OCI-LY7 (cell line): Measurements from ENCODE around the gene LRBA.

Experiments
- CTCF ChIP-seq: fragments of 200-600 bp; sonication (generic); conservative IDR thresholded peaks from 2 replicates; pipeline ENCODE4 v1.5.1; 2014; ENCODE audit warnings: mild to moderate bottlenecking, antibody characterized with exemption, low read length, moderate library complexity, mixed read lengths
- EZH2phosphoT487 ChIP-seq: fragments of 200-600 bp; sonication (generic); IDR thresholded peaks from 2 replicates; pipeline ENCODE4 v1.6.1; 2018; ENCODE audit warnings: low read depth, borderline replicate concordance, mild to moderate bottlenecking, mixed run types, antibody characterized with exemption, low read length, moderate library complexity, mixed read lengths

- TF ChIP-seq CTCF (no peak), EZH2phosphoT487 (no peak)
These were observed 758.9 kb downstream of the LRBA start for GRCh38 chr4:150256225-150256620.
